HG03135 (cell line): ENCODE measurements around the gene IRF8.
"Not testable (repeated sequence)": the region's sequence is repeated elsewhere in the genome, so short reads cannot be mapped to it uniquely, and the experiment has no call there.

Experiments
- ATAC-seq: cut with Tn5 transposase; IDR thresholded peaks from one replicate; pipeline ENCODE4 v1.9.1; 2021; ENCODE audit warnings: mild to moderate bottlenecking, moderate library complexity; ENCODE audit not compliant: unreplicated experiment

The IRF8 gene

GRCh38 chr16:85867189-85867588, 31.8 kb upstream of the IRF8 start:
- no peak for ATAC-seq

GRCh38 chr16:85868495-85868894, 30.5 kb upstream of the IRF8 start:
- ATAC-seq: no peak

GRCh38 chr16:85869206-85869605, 29.8 kb upstream of the IRF8 start:
- ATAC-seq: no peak

- ATAC-seq: no peak
Observed at GRCh38 chr16:85869785-85870558, 29.0 kb upstream of the IRF8 start.

- no peak for ATAC-seq
Observed at GRCh38 chr16:85871756-85872155, 27.2 kb upstream of the IRF8 start.

- ATAC-seq: no peak
Observed at GRCh38 chr16:85872734-85873133, 26.2 kb upstream of the IRF8 start.

GRCh38 chr16:85873153-85873552, 25.8 kb upstream of the IRF8 start:
- ATAC-seq: no peak

- ATAC-seq: not testable (repeated sequence)
Observed at GRCh38 chr16:85874031-85874430, 24.9 kb upstream of the IRF8 start.

- ATAC-seq: no peak
Observed at GRCh38 chr16:85878407-85878806, 20.6 kb upstream of the IRF8 start.

- ATAC-seq: no peak
Observed at GRCh38 chr16:85878875-85879274, 20.1 kb upstream of the IRF8 start.

- no peak for ATAC-seq
Observed at GRCh38 chr16:85879549-85879948, 19.4 kb upstream of the IRF8 start.

- ATAC-seq: no peak
Observed at GRCh38 chr16:85879975-85880831, 18.8 kb upstream of the IRF8 start.

- ATAC-seq: no peak
Observed at GRCh38 chr16:85880861-85881260, 18.1 kb upstream of the IRF8 start.

GRCh38 chr16:85881436-85881835, 17.5 kb upstream of the IRF8 start:
- ATAC-seq: no peak

- no peak for ATAC-seq
Observed at GRCh38 chr16:85882181-85882810, 16.7 kb upstream of the IRF8 start.

- ATAC-seq: no peak
Observed at GRCh38 chr16:85883813-85884212, 15.1 kb upstream of the IRF8 start.

- no peak for ATAC-seq
Observed at GRCh38 chr16:85884808-85885463, 14.0 kb upstream of the IRF8 start.

GRCh38 chr16:85885537-85885936, 13.4 kb upstream of the IRF8 start:
- no peak for ATAC-seq

GRCh38 chr16:85888405-85889331, 10.3 kb upstream of the IRF8 start:
- peak; percentile 88 for ATAC-seq
